HuH-7 (cell line): Measurements from ENCODE around the gene DCXR.

Source experiments
- DNase-seq: peaks from one replicate; pipeline ENCODE4 v3.0.0; 2011; ENCODE audit warnings: low spot score

The DCXR gene

DNA sequence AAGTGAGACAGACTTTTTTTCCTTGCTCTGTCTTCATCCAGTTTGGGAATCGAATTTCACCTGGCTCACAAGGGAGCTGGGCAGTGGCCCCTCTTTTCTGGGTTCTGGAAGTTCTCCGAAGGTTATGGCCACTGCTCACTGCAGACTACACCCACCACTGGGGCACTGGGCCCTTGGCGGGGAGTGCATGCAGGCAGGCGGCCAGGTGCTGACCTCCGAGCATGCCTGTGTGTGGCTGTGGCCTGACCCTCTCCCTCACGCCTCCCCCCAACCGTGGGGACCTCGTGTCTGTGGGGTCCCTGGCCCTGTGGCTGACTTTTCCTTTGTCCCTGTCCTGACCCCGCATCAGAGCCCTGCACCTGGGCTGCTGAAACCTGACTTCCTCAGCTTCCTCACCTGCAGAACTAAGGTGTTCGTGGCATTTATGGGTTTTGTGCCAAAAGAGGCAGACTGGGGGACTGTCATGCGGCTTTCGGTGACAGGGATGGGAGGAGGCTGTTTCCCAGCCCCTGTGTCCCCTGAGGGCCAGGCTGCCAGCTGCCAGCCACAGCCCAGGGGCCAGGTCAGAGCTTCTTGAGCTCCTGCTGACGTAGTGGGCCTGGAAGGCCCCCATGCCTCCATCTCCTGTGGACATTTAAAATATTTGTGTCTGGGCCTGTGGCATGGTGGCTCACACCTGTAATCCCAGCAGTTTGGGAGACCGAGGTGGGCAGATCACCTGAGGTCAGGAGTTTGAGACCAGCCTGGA lies 38.6 kb downstream of the DCXR start:
- DNase-seq, result no peak

DNA sequence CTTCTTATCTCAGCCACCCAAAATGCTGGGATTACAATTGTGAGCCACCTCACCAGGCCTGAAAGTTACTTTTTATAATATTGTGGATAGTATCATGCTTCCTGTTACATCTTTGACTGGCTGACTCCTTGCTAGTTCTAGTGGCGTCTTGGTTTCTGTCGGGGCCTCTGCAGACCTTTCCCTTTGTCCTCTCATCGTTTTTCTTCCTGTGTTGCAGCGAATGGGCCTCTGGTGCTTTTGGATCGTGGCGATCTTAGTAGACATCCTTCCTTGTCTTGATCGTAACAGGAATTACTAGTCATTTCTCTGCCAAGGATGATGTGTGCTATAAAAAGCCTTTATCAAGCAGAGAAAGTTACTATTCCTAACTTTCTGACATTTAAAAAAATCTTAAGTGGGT lies 39.3 kb downstream of the DCXR start:
- DNase-seq, result no peak

DNA sequence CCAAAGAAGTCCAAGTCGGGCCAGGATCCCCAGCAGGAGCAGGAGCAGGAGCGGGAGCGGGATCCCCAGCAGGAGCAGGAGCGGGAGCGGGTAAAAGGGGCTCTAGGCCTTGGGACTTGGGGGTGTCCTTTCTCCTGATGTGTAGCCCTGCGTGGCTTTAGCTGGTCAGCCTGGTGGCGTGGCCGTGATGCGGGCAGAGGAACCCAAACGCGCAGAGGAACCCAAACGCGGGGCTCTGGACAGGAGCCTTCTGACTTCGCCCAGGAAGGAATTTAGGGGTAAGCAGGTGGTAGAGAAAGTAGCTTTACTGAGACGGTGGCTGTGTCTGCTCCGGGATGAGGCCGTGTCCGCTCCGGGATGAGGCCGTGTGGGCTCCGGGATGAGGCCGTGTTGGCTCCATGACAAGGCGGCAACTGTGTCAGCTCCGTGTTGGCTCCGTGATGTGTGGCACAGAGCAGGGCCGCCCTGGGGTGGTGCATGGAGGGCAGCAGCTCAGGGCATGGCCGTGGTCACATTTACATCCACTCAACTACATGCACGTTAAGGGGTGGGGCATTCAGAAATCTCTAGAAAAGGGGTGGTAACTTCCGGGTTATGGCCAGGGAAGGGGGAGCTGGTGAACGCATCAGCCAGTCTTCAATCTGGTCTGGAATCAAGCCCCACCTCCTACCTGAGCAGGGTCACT lies 40.6 kb downstream of the DCXR start:
- no peak for DNase-seq

DNA sequence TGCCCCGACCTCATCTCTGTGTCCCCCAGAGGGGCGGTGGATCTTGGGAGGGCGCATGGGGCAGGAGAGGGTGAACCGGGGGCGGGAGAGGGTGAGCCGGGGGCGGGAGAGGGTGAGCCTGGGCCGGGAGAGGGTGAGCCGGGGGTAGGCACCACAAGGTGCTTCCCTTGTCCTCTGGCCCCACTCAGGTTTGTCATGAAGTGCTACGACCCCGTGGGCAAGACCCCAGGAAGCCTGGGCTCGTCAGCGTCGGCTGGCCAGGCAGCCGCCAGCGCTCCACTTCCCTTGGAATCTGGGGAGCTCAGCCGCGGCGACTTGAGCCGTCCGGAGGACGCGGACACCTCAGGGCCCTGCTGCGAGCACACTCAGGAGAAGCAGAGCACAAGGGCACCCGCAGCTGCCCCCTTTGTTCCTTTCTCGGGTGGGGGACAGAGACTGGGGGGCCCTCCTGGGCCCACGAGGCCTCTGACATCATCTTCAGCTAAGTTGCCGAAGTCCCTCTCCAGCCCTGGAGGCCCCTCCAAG lies 41.2 kb downstream of the DCXR start:
- no peak for DNase-seq

DNA sequence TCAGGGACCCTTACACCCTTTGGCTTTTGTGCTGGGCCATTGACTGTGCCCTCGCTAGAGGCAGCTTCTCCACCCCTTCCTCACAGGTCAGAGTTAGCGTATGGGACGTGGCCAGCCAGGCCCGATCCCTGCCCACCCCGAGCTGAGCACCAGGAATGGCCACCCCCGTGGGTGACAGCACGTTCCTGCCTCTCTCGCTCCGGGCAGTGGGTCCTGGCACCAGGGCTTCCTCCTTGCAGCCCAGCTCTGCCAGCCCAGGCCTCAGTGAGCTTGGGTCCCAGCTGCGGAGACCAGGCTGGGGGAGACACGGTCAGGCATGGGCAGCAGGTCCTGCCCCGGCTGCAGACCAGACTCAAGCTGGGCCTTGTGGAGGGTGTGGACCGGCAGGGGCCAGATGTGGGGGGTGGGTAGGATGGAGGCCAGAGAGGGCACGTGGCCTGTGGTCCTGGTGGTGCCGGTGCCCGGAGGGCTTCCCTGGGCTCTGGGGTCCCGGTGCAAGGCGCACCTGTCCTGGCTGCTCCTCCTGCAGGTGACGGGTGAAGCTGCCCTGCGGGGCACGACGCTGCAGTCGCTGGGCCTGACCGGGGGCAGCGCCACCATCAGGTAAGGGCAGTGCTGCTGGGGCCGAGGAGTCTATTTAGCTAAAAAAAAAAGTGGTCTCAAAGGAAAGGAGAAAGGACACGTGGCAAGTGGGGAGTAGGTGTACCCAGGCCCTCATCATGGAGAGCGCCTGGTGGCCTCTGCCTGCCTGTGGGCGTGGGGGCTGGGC lies 41.9 kb downstream of the DCXR start:
- DNase-seq, result no peak

DNA sequence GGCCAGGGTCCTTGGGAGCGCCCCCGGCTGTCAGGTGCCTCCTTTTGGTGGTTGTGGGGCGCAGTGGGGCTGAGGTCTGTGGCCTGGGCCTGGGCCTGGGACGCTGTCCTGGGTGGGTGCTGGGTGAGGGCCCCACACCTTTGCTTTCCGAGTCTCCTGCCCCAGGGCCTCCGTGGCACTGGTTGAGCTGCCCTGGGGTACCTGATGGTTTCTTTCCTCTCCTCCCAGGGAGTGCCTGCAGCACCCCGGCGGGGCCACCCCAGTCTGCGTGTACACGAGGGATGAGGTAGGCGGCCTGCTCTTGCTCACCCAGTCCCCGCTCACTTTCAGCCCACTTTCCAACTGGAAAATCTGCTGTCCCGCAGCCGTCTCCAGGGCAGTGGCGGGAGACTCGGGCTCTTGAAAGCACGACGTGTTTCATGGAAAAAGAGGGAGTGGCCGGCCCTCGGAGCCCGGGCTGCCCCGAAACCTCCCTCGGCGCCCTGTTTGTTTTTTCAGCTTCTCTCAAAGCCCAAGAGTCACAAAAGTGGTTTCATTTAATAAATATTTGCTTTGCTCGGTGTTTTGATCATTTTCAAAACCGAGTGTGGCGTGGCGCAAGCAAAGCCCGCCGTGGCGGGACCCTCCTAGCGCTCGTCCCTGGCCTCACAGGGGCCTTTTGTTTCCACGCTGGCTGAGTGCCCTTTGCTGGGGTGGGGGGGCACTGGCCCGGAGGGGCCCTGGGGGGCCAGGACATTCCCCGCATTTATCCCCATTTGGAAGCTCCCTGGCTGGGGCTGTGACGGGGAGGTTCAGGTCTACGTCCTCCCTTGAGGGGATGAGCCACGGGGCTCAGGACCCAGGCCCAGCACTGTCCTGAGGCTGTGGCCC lies 42.7 kb downstream of the DCXR start:
- no peak for DNase-seq

DNA sequence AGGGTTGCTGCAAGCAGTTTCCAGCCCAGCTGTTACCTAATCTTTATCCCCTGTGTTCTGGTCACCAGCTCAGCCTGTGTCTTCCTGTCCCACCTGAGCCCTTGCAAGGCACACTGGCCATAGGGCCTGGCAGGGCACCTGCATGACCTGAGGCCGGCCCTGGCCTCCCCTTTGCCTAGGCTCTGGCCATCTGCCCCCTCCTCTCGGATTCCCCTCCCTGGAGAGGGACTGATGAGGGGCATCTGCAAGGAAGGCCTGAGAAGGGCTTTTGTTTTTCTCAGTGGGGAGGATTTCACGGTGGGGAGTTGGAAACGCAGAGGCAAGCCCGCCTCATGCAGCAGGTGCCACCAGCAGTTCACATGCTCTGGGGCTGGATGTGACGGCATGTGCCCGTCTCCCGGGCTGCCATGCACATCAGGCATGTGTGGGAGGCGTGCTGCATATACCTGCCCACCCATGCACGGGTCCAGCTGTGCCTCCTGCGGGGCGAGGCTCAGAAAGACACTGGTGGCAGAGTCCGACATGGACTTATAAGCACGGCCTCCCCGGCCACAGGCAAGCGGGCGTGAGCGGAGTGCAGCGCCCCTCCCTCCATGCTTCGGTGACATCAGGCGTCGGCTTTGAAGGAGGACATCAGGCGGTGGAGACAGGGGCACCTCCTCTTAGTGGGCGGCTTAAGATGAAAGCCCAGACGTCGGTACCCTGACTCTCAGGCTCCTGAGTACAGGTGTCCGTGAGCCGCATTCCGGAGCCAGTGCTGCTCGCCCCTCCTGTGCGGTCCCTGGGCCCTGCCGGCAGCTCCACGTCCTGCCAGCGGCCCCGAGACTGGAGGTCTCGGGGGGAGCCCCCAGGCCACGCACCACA lies 43.5 kb downstream of the DCXR start:
- DNase-seq, result no peak

DNA sequence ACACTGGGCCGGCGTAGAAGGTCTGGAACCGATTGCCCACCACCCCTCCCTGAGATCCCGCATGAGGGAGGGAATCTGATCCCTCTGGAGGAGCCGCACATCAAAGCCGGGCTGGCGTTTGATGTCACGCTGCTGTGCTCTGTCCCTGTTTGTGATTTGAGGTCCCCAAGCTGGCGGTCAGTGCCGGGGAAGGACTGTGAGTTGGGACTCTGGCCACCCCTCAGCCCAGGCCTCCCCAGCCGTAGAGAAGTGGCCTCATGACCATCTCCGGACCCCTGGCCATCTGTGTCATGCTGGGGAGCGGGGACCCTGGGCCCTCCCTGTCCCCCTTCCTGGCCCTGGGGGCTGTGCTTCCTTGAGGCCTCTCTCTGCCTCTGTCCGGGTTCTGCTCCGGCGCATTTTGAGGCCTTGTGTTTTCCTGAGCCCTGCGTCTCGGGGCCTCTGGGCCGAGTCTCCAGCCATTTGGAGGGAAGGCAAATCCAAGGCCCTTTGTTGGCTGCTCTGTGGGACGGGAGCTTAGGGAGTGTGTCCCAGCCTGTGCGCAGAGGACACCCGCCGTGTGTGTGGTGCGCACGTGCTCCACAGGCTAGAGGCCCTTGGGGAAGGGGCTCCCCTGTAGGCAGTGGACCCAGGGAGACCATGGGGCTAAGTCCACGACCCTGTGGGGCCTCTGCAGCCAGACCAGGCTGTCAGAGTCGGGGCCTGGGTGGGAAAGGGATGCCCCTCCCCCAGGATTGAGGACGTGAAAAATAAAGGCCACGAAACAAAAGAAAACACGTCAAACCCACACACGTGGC lies 45.0 kb downstream of the DCXR start:
- no peak for DNase-seq

DNA sequence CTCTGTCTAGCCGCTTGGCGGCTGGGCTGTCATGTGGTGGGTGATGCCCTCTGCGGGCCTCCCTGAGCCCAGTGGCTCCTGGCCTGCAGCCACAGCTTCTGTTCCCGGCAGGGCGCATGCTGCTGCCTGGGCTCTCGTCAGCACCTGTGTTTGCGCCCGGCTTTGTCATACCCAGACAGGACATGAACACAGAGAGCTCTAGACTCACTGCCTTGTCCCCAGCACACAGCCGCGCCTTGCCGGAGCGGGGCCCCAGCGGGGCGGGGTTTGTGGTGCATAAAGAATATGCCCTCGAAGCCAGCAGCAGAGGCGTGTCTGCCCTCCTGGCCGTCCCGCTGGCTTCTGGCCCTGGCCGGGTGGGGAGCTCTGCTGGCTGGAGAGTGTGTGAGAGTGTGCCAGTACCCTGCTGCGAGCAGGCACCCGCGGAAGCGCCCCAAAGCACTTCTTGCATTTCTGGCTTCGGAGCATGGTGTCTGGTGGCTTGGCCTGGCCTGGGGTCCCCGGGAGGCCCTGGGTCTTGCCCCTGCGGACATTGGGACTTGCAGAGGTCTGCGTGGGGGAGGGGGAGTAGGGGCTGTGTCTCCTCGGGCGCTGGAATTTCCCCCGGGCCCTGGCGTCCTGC lies 45.7 kb downstream of the DCXR start:
- peak; percentile 86 for DNase-seq

DNA sequence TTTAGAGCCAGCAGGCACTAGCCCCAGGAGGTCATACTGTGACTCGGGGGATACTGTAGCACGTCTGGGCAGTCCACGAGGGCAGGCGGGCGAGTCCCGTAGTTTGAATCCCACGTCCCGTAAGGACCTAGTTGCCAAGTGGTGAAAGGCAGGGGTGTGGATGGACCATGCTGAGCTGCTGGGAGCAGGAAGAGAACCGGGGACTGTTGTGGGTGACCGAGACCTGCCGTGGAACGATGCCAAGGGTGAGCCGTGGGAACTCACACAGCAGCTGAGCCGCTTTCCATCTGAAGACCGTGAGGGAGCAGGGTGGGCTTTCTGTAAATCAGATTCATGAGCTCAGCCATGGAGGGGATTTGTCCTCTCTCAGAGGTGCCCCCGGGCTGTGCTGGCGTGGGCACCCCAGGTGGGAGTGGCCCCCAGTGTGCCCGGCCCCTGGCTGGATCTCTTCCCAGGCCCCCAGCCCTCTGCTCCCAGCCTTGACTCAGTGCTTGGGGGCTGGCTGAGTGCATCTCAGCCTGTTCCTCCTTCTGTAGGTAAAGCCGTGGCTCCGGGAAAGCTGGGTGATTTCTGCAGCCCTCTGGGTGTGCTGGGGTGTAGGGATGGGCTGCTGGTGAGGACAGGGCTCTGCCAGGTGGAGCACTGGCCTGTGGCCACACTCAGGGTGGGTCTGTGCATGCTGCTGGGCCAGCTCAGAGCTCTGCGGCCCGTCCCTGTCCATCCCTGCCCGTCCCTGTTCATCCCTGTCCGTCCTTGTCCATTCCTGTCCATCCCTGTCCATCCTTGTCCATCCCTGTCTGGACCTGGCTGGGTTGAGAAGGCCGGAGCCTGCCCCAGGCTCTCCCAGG lies 46.4 kb downstream of the DCXR start:
- no peak for DNase-seq

DNA sequence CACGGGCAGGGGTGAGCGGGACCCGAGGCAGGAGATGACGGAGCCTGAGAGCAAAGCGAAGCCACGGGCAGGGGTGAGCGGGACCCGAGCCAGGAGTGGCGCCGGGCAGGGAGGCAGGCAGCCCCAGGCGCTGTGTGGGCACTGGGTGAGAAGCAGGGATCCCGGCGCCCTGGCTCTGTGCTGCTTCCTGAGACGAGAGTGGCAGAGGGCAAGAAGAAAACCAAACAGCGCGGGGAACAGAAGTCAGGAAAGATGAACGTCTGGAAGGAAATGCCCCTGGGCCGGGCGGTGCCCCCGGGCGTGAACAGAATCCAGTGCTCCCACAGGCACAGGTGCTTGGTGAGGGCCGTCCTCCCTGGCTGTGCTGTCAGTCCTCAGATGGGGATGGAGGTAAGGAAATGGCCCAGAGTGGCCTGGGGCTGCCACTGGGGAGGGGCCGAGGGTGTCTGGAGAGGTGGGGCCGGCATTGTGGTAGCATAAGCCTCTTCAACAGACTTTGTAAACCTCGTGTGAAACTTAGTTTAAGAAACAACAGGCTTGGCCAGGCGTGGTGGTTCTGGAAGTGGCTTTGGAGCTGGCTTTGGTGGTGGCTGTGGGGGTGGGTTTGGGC lies 50.2 kb downstream of the DCXR start:
- DNase-seq, result no peak

DNA sequence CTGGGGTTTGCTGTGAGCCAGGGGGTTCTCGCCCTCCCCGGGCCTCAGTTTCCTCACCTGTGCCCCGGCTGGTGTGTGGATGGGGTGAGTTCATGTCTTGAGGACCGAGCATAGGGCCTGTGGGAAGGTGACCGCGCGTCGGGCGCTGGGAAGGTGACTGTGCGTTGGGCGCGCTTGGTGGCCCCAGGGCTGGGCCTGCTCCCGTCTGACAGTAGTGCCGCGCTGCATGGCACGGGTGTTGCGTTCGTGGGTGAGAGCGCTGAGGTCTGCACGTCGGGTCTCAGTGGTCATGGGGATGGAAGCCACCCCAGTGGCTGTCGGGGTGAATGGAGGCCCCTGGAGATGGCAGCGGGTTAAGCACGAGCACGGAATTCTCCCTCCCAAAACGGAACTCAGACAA lies 50.9 kb downstream of the DCXR start:
- DNase-seq, result no peak
